GM19438 (cell line): Measurements from ENCODE around the gene SPIRE2.
"Not testable (repeated sequence)": the region's sequence is repeated elsewhere in the genome, so short reads cannot be mapped to it uniquely, and the experiment has no call there.

Experiments used
- ATAC-seq: cut with Tn5 transposase; IDR thresholded peaks from one replicate; pipeline ENCODE4 v1.9.1; 2021; ENCODE audit warnings: low read depth; ENCODE audit not compliant: unreplicated experiment

SPIRE2 gene

GRCh38 chr16:89910717-89911354 lies 82.6 kb downstream of the SPIRE2 start:
- ATAC-seq: no peak

GRCh38 chr16:89911375-89911774 lies 83.1 kb downstream of the SPIRE2 start:
- no peak for ATAC-seq

- no peak for ATAC-seq
These were observed 83.9 kb downstream of the SPIRE2 start for GRCh38 chr16:89912143-89912542.

GRCh38 chr16:89912627-89913026 lies 84.4 kb downstream of the SPIRE2 start:
- ATAC-seq: no peak

- ATAC-seq: no peak
These were observed 85.4 kb downstream of the SPIRE2 start for GRCh38 chr16:89913408-89914387.

- ATAC-seq: not testable (repeated sequence)
These were observed 86.5 kb downstream of the SPIRE2 start for GRCh38 chr16:89914642-89915285.

- ATAC-seq: no peak
These were observed 87.3 kb downstream of the SPIRE2 start for GRCh38 chr16:89915303-89916232.

- peak; percentile 79 for ATAC-seq
These were observed 89.6 kb downstream of the SPIRE2 start for GRCh38 chr16:89917773-89918452.

GRCh38 chr16:89918453-89919347 lies 90.4 kb downstream of the SPIRE2 start, which contains the start of gene MC1R:
MC1R (plus strand) TSS chr16:89918862; CDS start chr16:89919259, 397 bp downstream.
- ATAC-seq: no peak

- ATAC-seq: no peak
These were observed 91.5 kb downstream of the SPIRE2 start for GRCh38 chr16:89919535-89920406.

GRCh38 chr16:89920723-89921122 lies 92.4 kb downstream of the SPIRE2 start:
- no peak for ATAC-seq
